ENCODE data around the gene SAPCD2.

DNA sequence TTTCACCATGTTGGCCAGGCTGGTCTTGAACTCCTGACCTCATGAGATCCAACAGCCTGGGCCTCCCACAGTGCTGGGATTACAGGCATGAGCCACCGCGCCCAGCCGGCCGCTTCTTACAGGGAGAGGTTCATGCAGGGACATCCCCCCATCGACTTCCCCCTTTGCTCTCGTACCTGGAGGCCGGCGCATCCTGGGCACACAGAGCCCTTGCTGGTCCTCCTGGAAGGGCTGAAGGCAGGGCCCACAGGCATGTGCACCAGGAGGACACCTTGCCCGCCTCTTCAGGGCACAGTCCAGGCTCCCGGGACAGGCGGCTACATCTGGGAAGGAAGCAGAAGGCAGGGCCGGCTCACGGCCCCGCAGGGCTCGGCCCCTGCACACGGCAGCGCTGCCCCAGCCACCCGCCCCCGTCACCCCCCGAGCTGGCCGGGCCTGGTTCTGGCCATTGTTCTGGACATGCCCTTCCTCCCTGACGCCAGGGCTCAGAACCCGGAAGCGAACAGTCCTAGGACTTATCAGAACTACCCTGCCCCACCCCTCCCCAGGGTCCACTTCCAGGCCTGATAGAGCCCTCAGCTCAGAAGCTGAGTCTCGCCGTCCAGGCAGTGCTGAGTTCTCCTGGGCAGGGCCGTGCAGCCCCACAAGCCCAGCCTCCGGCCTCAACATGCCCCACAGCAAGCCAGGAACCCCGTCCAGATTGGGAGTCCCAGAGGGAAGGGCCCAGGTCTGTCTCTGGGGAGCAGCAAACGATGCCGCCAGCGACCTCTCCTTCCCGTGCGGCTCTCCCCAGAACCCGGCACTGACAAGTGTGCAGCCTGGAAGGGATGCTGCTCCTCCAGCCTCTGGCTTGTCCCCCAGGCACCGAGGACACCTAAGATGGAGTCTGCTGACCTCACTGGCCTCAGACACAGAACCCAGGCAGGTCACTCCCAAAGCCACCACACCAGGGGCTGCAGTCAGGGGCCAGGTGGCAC lies 27.3 kb downstream of the SAPCD2 start:
- TF ChIP-seq CTCF (IDR thresholded peaks at IDR 0.05) = no peak
- TF ChIP-seq POLR2A (IDR thresholded peaks at IDR 0.05) = no peak
